ENCODE measurements around the gene RORC. TPM values are rescaled to one million over a fixed set of nuclear protein-coding genes. Genes with fewer than 3 reads are reported as not detected.
A peak's percentile ranks its signal among the peaks of the same experiment; 100 is the strongest.

RORC gene
- total RNA-seq, 6 experiments from 2014 or later: not detected

DNA sequence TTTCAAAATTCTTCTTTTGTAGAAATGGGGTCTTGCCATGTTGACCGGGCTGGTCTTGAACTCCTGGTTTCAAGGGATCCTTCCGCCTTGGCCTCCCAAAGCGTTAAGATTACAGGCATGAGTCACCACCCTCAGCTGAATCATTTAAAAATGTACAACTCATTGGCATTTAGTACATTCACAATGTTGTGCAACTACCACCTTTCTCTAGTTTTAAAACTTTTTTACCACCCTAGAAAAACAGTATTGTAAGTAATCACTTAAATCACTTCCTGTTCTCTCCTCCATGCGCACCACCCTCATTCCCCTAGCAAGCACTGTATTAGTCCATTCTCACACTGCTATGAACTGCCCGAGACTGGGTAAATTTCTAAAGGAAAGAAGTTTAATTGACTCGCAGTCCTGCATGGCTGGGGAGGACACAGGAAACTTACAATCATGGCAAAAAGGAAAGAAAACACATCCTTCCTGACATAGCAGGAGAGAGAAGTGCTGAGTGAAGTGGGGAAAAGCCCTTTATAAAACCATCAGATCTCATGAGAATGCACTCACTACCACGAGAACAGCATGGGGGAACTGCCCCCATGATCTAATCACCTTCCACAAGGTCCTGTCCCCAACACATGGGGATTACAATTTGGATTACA lies 36.3 kb upstream of the RORC start:
- DNase-seq: peak; percentile 55
- Mint-ChIP-seq H3K27me3 (ENCODE audit: insufficient read depth) (peaks cover 11% of the 10 kb centered on the region), H3K27ac (peak overlapping the region; percentile 61), H3K4me1 (ENCODE audit: low read depth) (peaks cover 14% of the 10 kb centered on the region), H3K9me3 (no peaks in the 10 kb centered on the region), H3K36me3 (ENCODE audit: low read depth) (no peaks in the 10 kb centered on the region), H3K4me3 (no peak overlapping the region)
- TF ChIP-seq, protein P1, sequence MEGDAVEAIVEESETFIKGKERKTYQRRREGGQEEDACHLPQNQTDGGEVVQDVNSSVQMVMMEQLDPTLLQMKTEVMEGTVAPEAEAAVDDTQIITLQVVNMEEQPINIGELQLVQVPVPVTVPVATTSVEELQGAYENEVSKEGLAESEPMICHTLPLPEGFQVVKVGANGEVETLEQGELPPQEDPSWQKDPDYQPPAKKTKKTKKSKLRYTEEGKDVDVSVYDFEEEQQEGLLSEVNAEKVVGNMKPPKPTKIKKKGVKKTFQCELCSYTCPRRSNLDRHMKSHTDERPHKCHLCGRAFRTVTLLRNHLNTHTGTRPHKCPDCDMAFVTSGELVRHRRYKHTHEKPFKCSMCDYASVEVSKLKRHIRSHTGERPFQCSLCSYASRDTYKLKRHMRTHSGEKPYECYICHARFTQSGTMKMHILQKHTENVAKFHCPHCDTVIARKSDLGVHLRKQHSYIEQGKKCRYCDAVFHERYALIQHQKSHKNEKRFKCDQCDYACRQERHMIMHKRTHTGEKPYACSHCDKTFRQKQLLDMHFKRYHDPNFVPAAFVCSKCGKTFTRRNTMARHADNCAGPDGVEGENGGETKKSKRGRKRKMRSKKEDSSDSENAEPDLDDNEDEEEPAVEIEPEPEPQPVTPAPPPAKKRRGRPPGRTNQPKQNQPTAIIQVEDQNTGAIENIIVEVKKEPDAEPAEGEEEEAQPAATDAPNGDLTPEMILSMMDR (IDR thresholded peaks at IDR 0.05): no peak

DNA sequence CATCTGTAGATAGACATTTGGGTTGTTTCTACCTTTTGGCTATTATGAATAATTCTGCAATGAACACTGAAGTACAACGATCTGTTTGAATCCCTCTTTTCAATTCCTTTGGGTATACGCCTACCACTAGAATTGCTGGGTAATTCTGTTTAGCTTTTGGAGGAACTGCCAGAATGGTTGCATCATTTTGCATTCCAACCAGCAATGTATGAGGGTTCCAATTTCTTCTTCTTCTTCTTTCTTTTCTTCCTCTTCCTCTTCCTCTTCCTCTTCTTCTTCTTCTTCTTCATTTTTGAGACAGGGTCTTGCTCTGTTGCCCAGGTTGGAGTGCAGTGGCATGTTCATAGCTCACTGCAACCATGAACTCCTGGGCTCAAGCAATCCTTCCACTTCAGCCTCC lies 35.7 kb upstream of the RORC start:
- TF ChIP-seq, protein P1 (IDR thresholded peaks at IDR 0.05): no peak
- Mint-ChIP-seq H3K27me3 (ENCODE audit: insufficient read depth) (peaks cover 15% of the 10 kb centered on the region), H3K9me3 (no peaks in the 10 kb centered on the region), H3K4me1 (ENCODE audit: low read depth) (peaks cover 14% of the 10 kb centered on the region), H3K27ac (peak overlapping the region; percentile 61), H3K36me3 (ENCODE audit: low read depth) (no peaks in the 10 kb centered on the region), H3K4me3 (no peak overlapping the region)
- no peak for DNase-seq

DNA sequence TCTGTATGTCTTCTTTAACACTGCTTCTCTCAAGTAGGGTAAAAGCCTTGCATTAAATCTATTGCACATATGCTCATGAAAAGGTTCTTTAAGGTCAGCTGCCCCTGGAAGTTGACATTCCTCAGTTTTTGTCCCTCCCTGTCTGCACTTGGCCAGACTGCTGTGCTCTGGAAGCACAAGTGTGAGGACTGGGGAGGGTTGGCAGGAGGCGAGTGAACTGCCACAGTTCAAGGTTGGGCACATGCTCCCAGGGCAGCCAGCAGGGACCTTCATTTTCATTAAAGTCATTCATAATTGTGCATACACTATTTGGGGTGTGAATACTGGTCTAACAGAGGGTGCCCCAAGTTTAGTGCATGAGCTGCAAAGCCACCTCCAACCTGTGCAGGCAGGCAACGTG lies 32.8 kb upstream of the RORC start:
- Mint-ChIP-seq H3K36me3 (ENCODE audit: low read depth) (no peaks in the 10 kb centered on the region), H3K27ac (no peak overlapping the region), H3K9me3 (no peaks in the 10 kb centered on the region), H3K4me3 (no peak overlapping the region), H3K4me1 (ENCODE audit: low read depth) (peaks cover 14% of the 10 kb centered on the region), H3K27me3 (ENCODE audit: insufficient read depth) (peaks cover 22% of the 10 kb centered on the region)
- DNase-seq: no peak
- TF ChIP-seq, protein P1 (IDR thresholded peaks at IDR 0.05): no peak

DNA sequence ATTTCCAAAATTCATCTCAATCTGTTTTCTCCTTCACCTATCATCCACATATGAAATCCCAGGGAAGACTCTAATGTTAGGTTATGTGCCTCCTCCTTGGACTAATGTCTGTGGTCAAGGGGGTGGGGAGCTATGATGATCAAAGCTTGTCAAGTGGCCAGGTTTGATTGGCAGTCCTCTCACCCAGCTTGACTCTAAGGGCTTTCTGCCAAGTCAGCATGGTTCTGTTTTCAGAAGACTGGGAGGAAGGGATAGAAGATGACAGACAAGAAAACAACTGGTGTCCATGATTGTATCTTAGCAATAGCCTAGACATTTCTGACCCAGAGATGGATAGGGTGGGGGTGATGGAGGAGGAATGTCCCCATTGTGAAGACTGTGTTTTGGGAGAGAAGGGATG lies 31.0 kb upstream of the RORC start:
- Mint-ChIP-seq H3K4me1 (ENCODE audit: low read depth) (peaks cover 14% of the 10 kb centered on the region), H3K4me3 (no peak overlapping the region), H3K9me3 (no peaks in the 10 kb centered on the region), H3K27me3 (ENCODE audit: insufficient read depth) (peaks cover 22% of the 10 kb centered on the region), H3K27ac (no peak overlapping the region), H3K36me3 (ENCODE audit: low read depth) (no peaks in the 10 kb centered on the region)
- TF ChIP-seq, protein P1 (IDR thresholded peaks at IDR 0.05): no peak
- DNase-seq: no peak

DNA sequence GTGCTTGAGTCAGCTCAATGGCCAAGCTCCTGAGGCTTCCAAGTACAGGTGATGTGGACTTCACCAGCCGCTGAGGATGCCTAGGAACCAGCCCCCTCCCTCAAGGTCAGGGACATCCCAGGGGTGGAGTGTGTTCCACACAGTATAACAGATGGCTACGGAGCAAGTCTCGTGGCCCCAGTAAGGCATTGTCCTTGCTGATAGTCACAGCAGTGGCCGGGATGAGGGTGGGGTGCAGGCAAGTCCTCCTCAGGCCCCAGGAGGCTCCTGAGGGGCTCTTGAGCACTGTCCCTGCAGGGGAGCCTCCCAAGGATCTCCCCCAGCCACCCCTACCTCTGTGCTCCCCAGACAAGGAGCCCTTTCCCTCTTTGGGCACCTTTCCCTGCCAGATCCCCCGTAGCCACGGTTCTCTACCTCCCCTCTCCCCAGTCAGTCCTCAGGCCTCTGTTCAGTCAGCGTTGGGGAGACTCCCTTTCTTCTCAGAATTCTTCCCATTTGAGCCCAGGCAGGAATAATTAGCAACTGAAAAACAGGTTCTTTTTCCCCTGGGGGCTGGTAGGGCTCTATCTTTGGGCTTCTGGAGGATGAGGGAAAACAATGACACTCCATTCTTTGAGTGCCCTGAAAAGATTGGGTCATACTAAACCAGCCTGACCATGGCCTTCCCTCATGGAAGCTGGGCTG lies 29.0 kb upstream of the RORC start:
- peaks cover 17% of the 10 kb centered on the region for H3K4me1 Mint-ChIP-seq (ENCODE audit: low read depth)
- peaks cover 25% of the 10 kb centered on the region for H3K27me3 Mint-ChIP-seq (ENCODE audit: insufficient read depth)
- no peak overlapping the region for H3K4me3 Mint-ChIP-seq
- TF ChIP-seq, protein P1 (IDR thresholded peaks at IDR 0.05): no peak
- DNase-seq: no peak
- H3K9me3 Mint-ChIP-seq: no peaks in the 10 kb centered on the region
- H3K27ac Mint-ChIP-seq: no peak overlapping the region
- no peaks in the 10 kb centered on the region for H3K36me3 Mint-ChIP-seq (ENCODE audit: low read depth)
